Esophagus squamous epithelium (tissue), 5 donors: ENCODE results near the gene IL1RAPL1. TPM values are rescaled to one million over a fixed set of nuclear protein-coding genes. Genes with fewer than 3 reads are reported as not detected.

ENCODE experiments used
- DNase-seq: peaks from one replicate; lab custom pipeline; 2025; lab: John Stamatoyannopoulos, UW
- H3K27ac ChIP-seq, 4 donors: fragments of 200-600 bp; sonication (generic); one replicate each; pipeline ENCODE4 v1.5.1; 2016 to 2019; ENCODE audit warnings: mild to moderate bottlenecking in 1 of 4
- H3K27me3 ChIP-seq, 4 donors: fragments of 200-600 bp; sonication (generic); 1 replicate in 3 of 4; 2 replicates in 1 of 4; pipeline versions ENCODE4 v1.5.1 to v1.6.0; 2017 to 2021; ENCODE audit warnings: antibody characterized with exemption in 1 of 4
- H3K36me3 ChIP-seq, 3 donors: fragments of 200-600 bp; sonication (generic); one replicate each; pipeline ENCODE4 v1.5.1; 2016 to 2019
- H3K4me1 ChIP-seq, 3 donors: fragments of 200-600 bp; sonication (generic); one replicate each; pipeline ENCODE4 v1.5.1; 2017 to 2019
- H3K4me3 ChIP-seq, 4 donors: fragments of 200-600 bp; sonication (generic); 1 replicate in 3 of 4; 2 replicates in 1 of 4; pipeline ENCODE4 v1.5.1; 2016 to 2019; ENCODE audit warnings: mild to moderate bottlenecking in 2 of 4, moderate library complexity in 1 of 4
- H3K9me3 ChIP-seq, 3 donors: fragments of 200-600 bp; sonication (generic); one replicate each; pipeline ENCODE4 v1.5.1; 2016 to 2019
- CTCF ChIP-seq, 6 experiments: fragments of 450-650 bp in 4 of 6; fragments of 200-600 bp in 2 of 6; sonication (generic) in 2 of 6; IDR thresholded peaks; one replicate each; pipeline ENCODE4 v1.5.1; 2016 to 2019; ENCODE audit warnings: antibody characterized with exemption in 6 of 6, mild to moderate bottlenecking in 4 of 6, moderate library complexity in 4 of 6
- POLR2A ChIP-seq, 4 donors: fragments of 450-650 bp; IDR thresholded peaks; one replicate each; pipeline ENCODE4 v1.6.1; 2017; ENCODE audit warnings: antibody characterized with exemption in 4 of 4, mild to moderate bottlenecking in 4 of 4, moderate library complexity in 3 of 4
- WGBS, 2 donors: methylation state at CpG; one replicate each; pipeline ENCODE4 v1.1.5; 2018; 5-methylcytosine and 5-hydroxymethylcytosine counted together
- intact Hi-C: fragments of 100-400 bp; cut with DNase I; formaldehyde crosslinking; loops from one replicate; pipeline ENCODE4 v1.15.0; 2022
- total RNA-seq, 4 donors: library from RNA; depleted of rRNA; stranded (reverse); fragments of >200 nt; gene quantifications; one replicate each; pipeline ENCODE4 v1.1.0, GENCODE V29; 2016
- donor health status: DM: yes; HTN: yes; CAD: no.

Gene IL1RAPL1
- total RNA-seq, 4 donors from 2014 or later, result 0.09 to 0.19 (median 0.13) TPM; not detected in 1

DNA sequence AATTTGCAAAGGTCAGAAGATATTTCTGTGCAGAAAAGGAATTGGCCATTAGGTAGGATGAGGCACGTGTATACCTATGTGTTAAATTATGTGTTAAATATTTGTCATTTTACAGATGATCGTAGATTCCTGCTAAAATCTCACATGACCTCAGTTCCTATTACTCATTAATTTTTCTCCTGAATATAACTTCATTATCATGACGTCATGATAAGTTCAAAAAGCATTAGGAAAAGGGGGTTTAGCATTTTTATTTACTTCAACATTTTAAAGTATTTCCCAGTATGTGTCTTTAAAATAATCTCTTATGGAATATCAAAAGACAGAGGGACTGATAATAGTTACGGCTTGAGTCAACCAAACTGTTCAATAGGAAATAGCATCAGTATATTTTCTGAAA lies 372.8 kb downstream of the IL1RAPL1 start:
- H3K4me1 ChIP-seq, result no peaks in the 10 kb centered on the region
- no peak for TF ChIP-seq CTCF (IDR thresholded peaks at IDR 0.05)
- TF ChIP-seq POLR2A (IDR thresholded peaks at IDR 0.05), result no peak
- 63 to 82% methylated on average over 4 of the region's 4 CpGs for WGBS, 2 donors
- no peak for DNase-seq
- no peaks in the 10 kb centered on the region for H3K27me3 ChIP-seq
- no peaks in the 10 kb centered on the region for H3K36me3 ChIP-seq
- no peaks in the 10 kb centered on the region for H3K9me3 ChIP-seq
- H3K4me3 ChIP-seq, result no peak overlapping the region
- no peak overlapping the region for H3K27ac ChIP-seq
- intact Hi-C loops, result no loop called here

GRCh38 chrX:28966331-28966730 lies 379.1 kb downstream of the IL1RAPL1 start:
- no peaks in the 10 kb centered on the region for H3K36me3 ChIP-seq
- H3K27me3 ChIP-seq, result no peaks in the 10 kb centered on the region
- no peaks in the 10 kb centered on the region for H3K9me3 ChIP-seq
- no peak for DNase-seq
- no peak overlapping the region for H3K27ac ChIP-seq
- intact Hi-C loops, result no loop called here
- no peaks in the 10 kb centered on the region for H3K4me1 ChIP-seq
- TF ChIP-seq POLR2A (IDR thresholded peaks at IDR 0.05) (no peak), CTCF (IDR thresholded peaks at IDR 0.05) (no peak)
- 34% methylated on average over 3 of the region's 3 CpGs for WGBS, 2 donors
- H3K4me3 ChIP-seq, result no peak overlapping the region

- intact Hi-C loops, result no loop called here
- H3K4me1 ChIP-seq, result no peaks in the 10 kb centered on the region
- TF ChIP-seq POLR2A (IDR thresholded peaks at IDR 0.05) (no peak), CTCF (IDR thresholded peaks at IDR 0.05) (no peak)
These were observed 381.9 kb downstream of the IL1RAPL1 start for GRCh38 chrX:28969126-28969525.

DNA sequence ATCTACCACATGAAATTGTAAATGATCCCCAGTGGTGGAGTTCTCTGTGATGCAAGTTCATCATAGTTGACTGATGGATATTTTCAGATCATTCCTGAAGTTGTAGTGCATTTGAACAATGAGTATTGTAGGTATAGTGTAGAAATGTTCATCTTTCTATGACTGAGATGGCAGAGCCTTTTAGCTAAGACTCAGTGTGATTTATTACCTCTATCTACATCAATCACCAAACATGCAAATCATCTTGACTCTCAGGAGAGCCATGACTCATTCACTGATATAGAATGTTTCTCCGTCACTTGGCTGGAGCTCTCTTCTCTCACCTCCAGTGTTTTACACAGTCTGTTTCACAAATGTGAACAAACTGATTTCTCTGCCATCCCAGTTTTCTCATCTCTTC lies 392.6 kb downstream of the IL1RAPL1 start:
- H3K36me3 ChIP-seq, result no peaks in the 10 kb centered on the region
- H3K4me1 ChIP-seq, result no peaks in the 10 kb centered on the region
- 50 to 60% methylated on average over 1 of the region's 1 CpG for WGBS, 2 donors
- no peaks in the 10 kb centered on the region for H3K9me3 ChIP-seq
- H3K4me3 ChIP-seq, result no peak overlapping the region
- no peak for TF ChIP-seq POLR2A (IDR thresholded peaks at IDR 0.05)
- TF ChIP-seq CTCF (IDR thresholded peaks at IDR 0.05), result no peak
- DNase-seq, result no peak
- no peaks in the 10 kb centered on the region for H3K27me3 ChIP-seq
- H3K27ac ChIP-seq, result no peak overlapping the region
- intact Hi-C loops, result no loop called here

More at GRCh38 chrX:28969126-28969525, 381.9 kb downstream of the IL1RAPL1 start:
- H3K27ac ChIP-seq, result no peak overlapping the region
- no peaks in the 10 kb centered on the region for H3K27me3 ChIP-seq
- H3K36me3 ChIP-seq, result no peaks in the 10 kb centered on the region
- H3K4me3 ChIP-seq, result no peak overlapping the region
- no peaks in the 10 kb centered on the region for H3K9me3 ChIP-seq
- no peak for DNase-seq

DNA sequence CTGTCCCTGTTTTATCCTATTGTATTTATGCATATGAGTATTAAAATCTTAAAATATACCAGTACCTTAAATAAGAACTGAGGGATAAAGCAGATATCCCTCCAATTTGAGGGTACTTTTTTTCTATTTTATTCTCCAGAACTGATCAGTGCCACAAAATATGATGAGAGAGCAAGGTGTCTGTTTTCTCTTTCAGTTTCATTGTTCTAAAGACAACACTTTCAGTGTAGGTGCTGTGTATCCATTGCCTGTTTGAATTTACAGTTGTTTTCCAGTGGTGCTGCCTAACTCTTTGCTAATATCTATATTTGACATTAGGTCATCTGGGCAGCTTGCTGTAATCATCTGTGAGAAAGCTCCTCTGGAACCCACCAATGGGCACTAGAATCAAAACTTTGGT lies 394.7 kb downstream of the IL1RAPL1 start:
- Histone ChIP-seq H3K9me3 (no peaks in the 10 kb centered on the region), H3K4me3 (no peak overlapping the region), H3K36me3 (no peaks in the 10 kb centered on the region), H3K4me1 (no peaks in the 10 kb centered on the region), H3K27ac (no peak overlapping the region), H3K27me3 (no peaks in the 10 kb centered on the region)
- no peak for TF ChIP-seq POLR2A (IDR thresholded peaks at IDR 0.05)
- no peak for TF ChIP-seq CTCF (IDR thresholded peaks at IDR 0.05)
- no peak for DNase-seq
- intact Hi-C loops, result no loop called here
